GM23248 (cell line): ENCODE measurements around the gene FMO1. TPM values are rescaled to one million over a fixed set of nuclear protein-coding genes. Genes with fewer than 3 reads are reported as not detected.

Experiments
- DNase-seq: peaks from one replicate; pipeline ENCODE4 v3.0.0-alpha.2; 2015
- H2AFZ ChIP-seq: fragments of 200-600 bp; sonication (generic); 2 replicates; pipeline ENCODE4 v1.6.1; 2016; ENCODE audit warnings: antibody characterized with exemption
- H3F3A ChIP-seq: fragments of 200-600 bp; sonication (generic); 2 replicates; pipeline ENCODE4 v1.6.1; 2016; ENCODE audit warnings: mild to moderate bottlenecking, antibody characterized with exemption, mixed run types; ENCODE audit not compliant: insufficient read depth
- H3K27ac ChIP-seq: fragments of 200-600 bp; sonication (generic); 2 replicates; pipeline ENCODE4 v1.5.1; 2016; ENCODE audit warnings: mild to moderate bottlenecking
- H3K27me3 ChIP-seq: fragments of 200-600 bp; sonication (generic); replicated peaks from 2 replicates; pipeline ENCODE4 v1.6.1; 2016; ENCODE audit warnings: mild to moderate bottlenecking; ENCODE audit not compliant: insufficient read depth
- H3K36me3 ChIP-seq: fragments of 200-600 bp; sonication (generic); 2 replicates; pipeline ENCODE4 v1.6.1; 2016; ENCODE audit warnings: low read depth, mild to moderate bottlenecking
- H3K4me1 ChIP-seq: fragments of 200-600 bp; sonication (generic); 2 replicates; pipeline ENCODE4 v1.6.1; 2016; ENCODE audit warnings: mild to moderate bottlenecking; ENCODE audit not compliant: insufficient read depth
- H3K4me2 ChIP-seq: fragments of 200-600 bp; sonication (generic); one replicate; pipeline ENCODE4 v1.6.1; 2016; ENCODE audit warnings: mild to moderate bottlenecking; ENCODE audit not compliant: unreplicated experiment
- H3K4me3 ChIP-seq: fragments of 200-600 bp; sonication (generic); 2 replicates; pipeline ENCODE4 v1.5.1; 2016; ENCODE audit warnings: mild to moderate bottlenecking
- H3K79me2 ChIP-seq: fragments of 200-600 bp; sonication (generic); 2 replicates; pipeline ENCODE4 v1.6.1; 2016; ENCODE audit warnings: mild to moderate bottlenecking; ENCODE audit not compliant: insufficient read depth
- H3K9ac ChIP-seq: fragments of 200-600 bp; sonication (generic); 2 replicates; pipeline ENCODE4 v1.6.1; 2016; ENCODE audit warnings: mild to moderate bottlenecking
- H3K9me2 ChIP-seq: fragments of 200-600 bp; sonication (generic); 2 replicates; pipeline ENCODE4 v1.6.1; 2016; ENCODE audit warnings: mixed run types, mild to moderate bottlenecking, moderate library complexity; ENCODE audit not compliant: insufficient read depth
- H3K9me3 ChIP-seq: fragments of 200-600 bp; sonication (generic); one replicate; pipeline ENCODE4 v1.6.1; 2017; ENCODE audit warnings: low read depth
- H4K20me1 ChIP-seq: fragments of 200-600 bp; sonication (generic); 2 replicates; pipeline ENCODE4 v1.6.0; 2016; ENCODE audit not compliant: insufficient read depth
- EZH2 ChIP-seq: fragments of 200-600 bp; sonication (generic); IDR thresholded peaks from 2 replicates; pipeline ENCODE4 v1.6.1; 2018; ENCODE audit warnings: antibody characterized with exemption, mild to moderate bottlenecking; ENCODE audit not compliant: insufficient read depth, poor library complexity, severe bottlenecking
- EZH2phosphoT487 ChIP-seq: fragments of 200-600 bp; sonication (generic); IDR thresholded peaks from 2 replicates; pipeline ENCODE4 v1.6.1; 2018; ENCODE audit warnings: antibody characterized with exemption, moderate library complexity, mild to moderate bottlenecking, low read depth; ENCODE audit not compliant: insufficient read depth
- WGBS, 2 experiments: methylation state at CpG; one replicate each; pipeline ENCODE4 v1.1.6; 2015 to 2017; ENCODE audit warnings: low lambda C conversion rate in 2 of 2, low coverage in 1 of 2; ENCODE audit errors: missing lambda C conversion rate in 2 of 2; 5-methylcytosine and 5-hydroxymethylcytosine counted together
- in situ Hi-C: fragments of 300-500 bp; cut with MboI; formaldehyde crosslinking; loops from 2 replicates; pipeline ENCODE4 v1.15.0; 2020
- polyA plus RNA-seq: library from polyadenylated mRNA; unstranded; fragments of >200 nt; fragmentation: Nextera tagmentation; extraction: Ambion mirVana; gene quantifications from 2 replicates; pipeline ENCODE4 v1.2.1, GENCODE V29; 2016
- total RNA-seq: library from RNA; depleted of rRNA; stranded (reverse); fragments of >200 nt; shearing (Covaris generic); gene quantifications from 2 replicates; pipeline ENCODE4 v1.2.3, GENCODE V29; 2014

Gene FMO1
- total and polyA plus RNA-seq, 2 experiments from 2014 or later = not detected

GRCh38 chr1:171270806-171271205 lies 22.5 kb downstream of the FMO1 start:
- Histone ChIP-seq H3K9me2 (no peaks in the 10 kb centered on the region), H2AFZ (no peak overlapping the region), H3K36me3 (no peaks in the 10 kb centered on the region), H3K79me2 (no peaks in the 10 kb centered on the region), H3K27me3 (0 out of 2 replicates have a peak, but pooled peaks cover 8% of the 10 kb centered on the region), H3K4me2 (no peak overlapping the region), H3K9me3 (no peaks in the 10 kb centered on the region), H3F3A (no peaks in the 10 kb centered on the region), H4K20me1 (no peaks in the 10 kb centered on the region), H3K4me3 (no peak overlapping the region), H3K9ac (no peak overlapping the region), H3K4me1 (no peaks in the 10 kb centered on the region), H3K27ac (no peak overlapping the region)
- 82 to 87% methylated on average over 2 of the region's 2 CpGs for WGBS, 2 experiments
- in situ Hi-C loops = no loop called here
- TF ChIP-seq EZH2 (no peak), EZH2phosphoT487 (no peak)
- DNase-seq = no peak

DNA sequence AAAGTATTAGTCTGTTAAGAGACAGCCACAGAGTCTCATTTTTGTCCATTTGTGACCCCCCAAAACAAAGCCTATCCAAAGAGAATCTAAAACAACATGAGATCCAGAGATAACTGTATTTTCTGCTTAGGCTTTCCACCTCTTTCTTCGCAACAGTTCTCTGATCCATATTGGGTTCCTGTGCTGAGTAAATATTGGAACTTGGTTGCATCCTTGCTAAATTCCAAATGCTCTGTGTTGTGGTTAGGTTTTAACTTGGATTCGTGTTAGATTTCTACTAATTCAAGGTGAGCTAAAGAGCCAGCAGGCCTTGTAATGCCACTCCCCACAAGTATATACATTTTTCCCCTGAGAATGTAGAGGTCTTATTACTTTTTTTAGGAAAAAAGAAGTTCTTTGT lies 29.2 kb downstream of the FMO1 start:
- in situ Hi-C loops = no loop called here
- no peak for TF ChIP-seq EZH2phosphoT487
- Histone ChIP-seq H3K9ac (no peak overlapping the region), H3K4me3 (no peak overlapping the region), H3K4me2 (no peak overlapping the region), H3F3A (no peaks in the 10 kb centered on the region), H3K27me3 (peaks cover 21% of the 10 kb centered on the region), H3K9me3 (no peaks in the 10 kb centered on the region), H3K27ac (no peak overlapping the region), H3K79me2 (no peaks in the 10 kb centered on the region), H4K20me1 (no peaks in the 10 kb centered on the region), H2AFZ (no peak overlapping the region), H3K36me3 (no peaks in the 10 kb centered on the region), H3K9me2 (no peaks in the 10 kb centered on the region), H3K4me1 (no peaks in the 10 kb centered on the region)
- WGBS, 2 experiments = 62 to 71% methylated on average over 2 of the region's 2 CpGs
- no peak for DNase-seq

GRCh38 chr1:171279234-171279633 lies 30.9 kb downstream of the FMO1 start:
- peaks cover 21% of the 10 kb centered on the region for H3K27me3 ChIP-seq
- no peak overlapping the region for H3K4me2 ChIP-seq
- no peaks in the 10 kb centered on the region for H3K9me2 ChIP-seq
- no peaks in the 10 kb centered on the region for H3K36me3 ChIP-seq
- 42 to 49% methylated on average over 2 of the region's 2 CpGs for WGBS, 2 experiments
- no peak overlapping the region for H3K9ac ChIP-seq
- no peak overlapping the region for H3K27ac ChIP-seq
- H2AFZ ChIP-seq = no peak overlapping the region
- no peak overlapping the region for H3K4me3 ChIP-seq
- TF ChIP-seq EZH2phosphoT487 (no peak), EZH2 (no peak)
- no peaks in the 10 kb centered on the region for H3F3A ChIP-seq
- H3K9me3 ChIP-seq = no peaks in the 10 kb centered on the region
- in situ Hi-C loops = no loop called here
- no peaks in the 10 kb centered on the region for H3K79me2 ChIP-seq
- H4K20me1 ChIP-seq = no peaks in the 10 kb centered on the region
- DNase-seq = no peak
- H3K4me1 ChIP-seq = no peaks in the 10 kb centered on the region

DNA sequence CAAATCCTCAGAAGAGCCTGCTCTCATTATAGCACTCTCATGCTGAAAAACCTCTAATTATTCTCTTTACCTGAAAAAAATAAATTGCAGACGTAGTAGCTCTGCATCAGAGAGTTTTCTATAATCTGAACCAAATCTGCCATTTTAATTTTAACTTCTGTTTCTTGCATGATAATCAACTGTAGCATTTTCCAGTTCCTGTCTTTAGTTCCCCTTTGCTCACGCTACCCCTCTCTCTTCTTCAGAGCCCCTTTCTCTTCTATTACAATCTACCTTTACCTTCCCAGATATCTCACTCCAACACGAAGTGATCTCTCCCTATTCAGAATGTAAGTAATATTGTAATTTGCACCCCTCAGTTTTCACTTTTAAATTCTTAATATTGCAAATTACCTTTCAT lies 31.4 kb downstream of the FMO1 start:
- no peaks in the 10 kb centered on the region for H3K4me1 ChIP-seq
- H2AFZ ChIP-seq = no peak overlapping the region
- 37 to 43% methylated on average over 3 of the region's 3 CpGs for WGBS, 2 experiments
- H3K9ac ChIP-seq = no peak overlapping the region
- H3K9me2 ChIP-seq = no peaks in the 10 kb centered on the region
- H3K79me2 ChIP-seq = no peaks in the 10 kb centered on the region
- H3K9me3 ChIP-seq = no peaks in the 10 kb centered on the region
- no peak overlapping the region for H3K27ac ChIP-seq
- H3K4me2 ChIP-seq = no peak overlapping the region
- no peak for DNase-seq
- H4K20me1 ChIP-seq = no peaks in the 10 kb centered on the region
- no peak for TF ChIP-seq EZH2
- TF ChIP-seq EZH2phosphoT487 = no peak
- no peaks in the 10 kb centered on the region for H3K36me3 ChIP-seq
- H3F3A ChIP-seq = no peaks in the 10 kb centered on the region
- in situ Hi-C loops = no loop called here
- H3K27me3 ChIP-seq = peaks cover 21% of the 10 kb centered on the region
- H3K4me3 ChIP-seq = no peak overlapping the region

- Histone ChIP-seq H3K27ac (no peak overlapping the region), H3K27me3 (peaks cover 19% of the 10 kb centered on the region), H3K4me2 (no peak overlapping the region), H4K20me1 (no peaks in the 10 kb centered on the region), H3K9me2 (no peaks in the 10 kb centered on the region), H3K4me1 (no peaks in the 10 kb centered on the region), H2AFZ (no peak overlapping the region), H3K9ac (no peak overlapping the region), H3K79me2 (no peaks in the 10 kb centered on the region), H3K4me3 (no peak overlapping the region), H3F3A (no peaks in the 10 kb centered on the region), H3K36me3 (no peaks in the 10 kb centered on the region), H3K9me3 (no peaks in the 10 kb centered on the region)
- TF ChIP-seq EZH2 = no peak
- 27 to 29% methylated on average over 7 of the region's 7 CpGs for WGBS, 2 experiments
- no peak for DNase-seq
- in situ Hi-C loops = no loop called here
These were observed 32.3 kb downstream of the FMO1 start for GRCh38 chr1:171280599-171280998.
